Osteoblast (primary cell): Measurements from ENCODE around the gene RUNX3. TPM values are rescaled to one million over a fixed set of nuclear protein-coding genes. Genes with fewer than 3 reads are reported as not detected.

Experiments used
- DNase-seq: peaks from one replicate; pipeline ENCODE4 v3.0.0; 2011; ENCODE audit warnings: low spot score, mixed read lengths; ENCODE audit not compliant: insufficient read length; ENCODE audit errors: missing footprints
- H2AFZ ChIP-seq: 2 replicates; pipeline ENCODE4 v1.6.0; 2011; ENCODE audit warnings: mild to moderate bottlenecking, low read length
- H3K27ac ChIP-seq: 2 replicates; pipeline ENCODE4 v1.5.1; 2011; ENCODE audit warnings: mild to moderate bottlenecking, low read depth, low read length, moderate library complexity
- H3K27me3 ChIP-seq: 2 replicates; pipeline ENCODE4 v1.6.0; 2012; ENCODE audit warnings: mild to moderate bottlenecking, control low read depth, inconsistent platforms, low read length, moderate library complexity; ENCODE audit not compliant: insufficient read depth
- H3K36me3 ChIP-seq: 2 replicates; pipeline ENCODE4 v1.5.1; 2011; ENCODE audit warnings: mild to moderate bottlenecking, low read length, control low read depth, moderate library complexity; ENCODE audit not compliant: insufficient read depth
- H3K4me1 ChIP-seq: 2 replicates; pipeline ENCODE4 v1.5.1; 2011; ENCODE audit warnings: mild to moderate bottlenecking, low read length, control low read depth, moderate library complexity; ENCODE audit not compliant: insufficient read depth
- H3K4me2 ChIP-seq: 2 replicates; pipeline ENCODE4 v1.6.0; 2011; ENCODE audit warnings: mild to moderate bottlenecking, low read length; ENCODE audit not compliant: insufficient read depth
- H3K4me3 ChIP-seq: fragments of 200-600 bp; sonication (generic); 3 replicates; pipeline ENCODE4 v1.5.1; 2012; ENCODE audit warnings: mild to moderate bottlenecking, low read length, inconsistent platforms; ENCODE audit not compliant: insufficient read depth
- H3K79me2 ChIP-seq: 2 replicates; pipeline ENCODE4 v1.6.0; 2012; ENCODE audit warnings: mild to moderate bottlenecking, low read length, control low read depth, inconsistent platforms; ENCODE audit not compliant: insufficient read depth
- H3K9me3 ChIP-seq: 2 replicates; pipeline ENCODE4 v1.5.1; 2011; ENCODE audit warnings: low read depth, low read length, control low read depth
- H4K20me1 ChIP-seq: 2 replicates; pipeline ENCODE4 v1.6.0; 2012; ENCODE audit warnings: mild to moderate bottlenecking, low read length, control low read depth; ENCODE audit not compliant: insufficient read depth
- total RNA-seq: library from RNA; depleted of rRNA; stranded (reverse); fragments of >200 nt; gene quantifications from 2 replicates; pipeline ENCODE4 v1.2.3, GENCODE V29; 2012
- TF ChIP-seq, protein P1 (sequence below): IDR thresholded peaks from 2 replicates; pipeline ENCODE4 v1.5.1; 2011; ENCODE audit warnings: mild to moderate bottlenecking, low read depth, low read length, moderate library complexity; ENCODE audit errors: extremely low read depth

RUNX3 gene
- total RNA-seq, 1 donor = 3.6 TPM

DNA sequence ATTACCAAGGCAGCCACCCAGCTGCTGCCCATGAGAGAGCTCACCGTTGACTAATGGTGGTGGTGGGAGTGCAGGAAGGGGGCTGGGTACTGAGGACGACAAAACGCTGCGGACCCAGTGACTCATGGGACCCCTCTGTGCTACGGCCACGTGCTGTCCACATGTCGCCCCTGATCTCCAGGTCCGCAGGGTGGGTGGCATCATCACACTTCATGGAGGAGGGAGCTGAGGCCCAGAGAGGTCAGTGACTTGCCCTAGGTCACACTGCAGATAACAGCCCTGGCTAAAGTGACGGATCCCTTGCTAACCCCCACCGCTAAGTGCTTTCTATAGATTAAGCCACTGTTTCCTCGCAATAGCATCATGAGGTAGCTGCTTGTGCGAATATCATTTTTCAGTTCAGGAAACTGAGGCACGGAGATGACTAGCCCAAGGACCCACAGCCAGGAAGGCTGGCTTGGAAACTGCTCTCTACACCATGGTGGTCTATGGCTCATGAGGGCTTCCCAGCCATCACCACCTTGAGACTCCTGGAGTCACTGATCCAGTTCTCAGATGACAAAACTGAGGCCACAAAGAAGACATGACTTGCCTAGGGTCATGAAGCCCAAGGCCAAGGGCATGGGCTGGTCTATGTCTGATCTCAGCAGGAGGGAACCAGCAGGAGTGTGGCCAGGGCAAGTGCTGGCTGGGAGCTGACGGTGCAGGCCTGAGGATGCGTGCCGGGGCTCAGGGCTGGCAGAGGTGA, 12.6 kb downstream of the RUNX3 start:
- no peaks in the 10 kb centered on the region for H3K79me2 ChIP-seq
- TF ChIP-seq, protein P1, sequence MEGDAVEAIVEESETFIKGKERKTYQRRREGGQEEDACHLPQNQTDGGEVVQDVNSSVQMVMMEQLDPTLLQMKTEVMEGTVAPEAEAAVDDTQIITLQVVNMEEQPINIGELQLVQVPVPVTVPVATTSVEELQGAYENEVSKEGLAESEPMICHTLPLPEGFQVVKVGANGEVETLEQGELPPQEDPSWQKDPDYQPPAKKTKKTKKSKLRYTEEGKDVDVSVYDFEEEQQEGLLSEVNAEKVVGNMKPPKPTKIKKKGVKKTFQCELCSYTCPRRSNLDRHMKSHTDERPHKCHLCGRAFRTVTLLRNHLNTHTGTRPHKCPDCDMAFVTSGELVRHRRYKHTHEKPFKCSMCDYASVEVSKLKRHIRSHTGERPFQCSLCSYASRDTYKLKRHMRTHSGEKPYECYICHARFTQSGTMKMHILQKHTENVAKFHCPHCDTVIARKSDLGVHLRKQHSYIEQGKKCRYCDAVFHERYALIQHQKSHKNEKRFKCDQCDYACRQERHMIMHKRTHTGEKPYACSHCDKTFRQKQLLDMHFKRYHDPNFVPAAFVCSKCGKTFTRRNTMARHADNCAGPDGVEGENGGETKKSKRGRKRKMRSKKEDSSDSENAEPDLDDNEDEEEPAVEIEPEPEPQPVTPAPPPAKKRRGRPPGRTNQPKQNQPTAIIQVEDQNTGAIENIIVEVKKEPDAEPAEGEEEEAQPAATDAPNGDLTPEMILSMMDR = no peak
- no peaks in the 10 kb centered on the region for H4K20me1 ChIP-seq
- H2AFZ ChIP-seq = no peak overlapping the region
- H3K36me3 ChIP-seq = peaks cover 4% of the 10 kb centered on the region
- H3K27me3 ChIP-seq = no peaks in the 10 kb centered on the region
- H3K4me1 ChIP-seq = no peaks in the 10 kb centered on the region
- DNase-seq = no peak
- H3K9me3 ChIP-seq = no peaks in the 10 kb centered on the region
- H3K27ac ChIP-seq = no peak overlapping the region
- H3K4me2 ChIP-seq = no peak overlapping the region
- no peak overlapping the region for H3K4me3 ChIP-seq

DNA sequence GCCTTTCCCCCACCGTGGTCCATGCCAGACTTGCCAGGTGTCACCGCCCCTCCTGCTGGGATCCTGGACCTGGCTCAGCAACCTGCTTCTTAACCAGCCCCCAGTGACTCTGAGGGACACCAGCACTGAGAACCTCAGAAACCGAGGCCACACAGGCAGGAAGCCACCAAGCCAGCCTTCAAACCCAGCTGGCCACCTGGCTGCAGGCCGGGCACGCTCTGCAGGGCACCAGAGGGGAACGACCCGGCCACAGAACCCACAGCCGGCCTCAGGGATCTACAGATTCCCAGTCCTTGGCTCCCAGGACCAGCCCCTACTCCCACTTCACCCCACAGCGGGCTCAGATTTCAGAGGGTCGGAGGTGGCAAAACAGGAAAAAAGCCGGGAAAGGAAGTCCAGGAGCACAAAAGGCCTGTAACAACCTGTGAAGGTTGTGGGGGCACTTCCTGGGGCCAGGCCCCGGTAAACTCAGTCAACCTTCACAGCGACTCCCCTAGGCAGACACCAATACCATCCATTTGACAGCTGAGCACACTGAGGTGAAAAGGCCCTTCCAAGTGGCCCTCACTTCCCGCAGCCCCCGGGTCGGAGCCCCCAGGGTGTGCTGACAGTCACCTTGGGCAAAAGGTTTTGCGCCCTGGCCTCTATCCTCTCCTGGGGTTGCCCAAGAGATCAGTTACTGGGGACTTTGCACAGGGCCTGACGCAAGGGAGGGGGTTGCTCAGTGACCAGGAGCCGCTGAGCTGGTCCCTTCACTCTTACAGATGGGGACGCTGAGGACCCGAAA, 14.1 kb downstream of the RUNX3 start:
- TF ChIP-seq, protein P1 = no peak
- Histone ChIP-seq H2AFZ (no peak overlapping the region), H3K27ac (no peak overlapping the region), H3K4me2 (no peak overlapping the region), H3K4me3 (no peak overlapping the region), H3K36me3 (peaks cover 4% of the 10 kb centered on the region), H4K20me1 (no peaks in the 10 kb centered on the region), H3K79me2 (no peaks in the 10 kb centered on the region), H3K27me3 (no peaks in the 10 kb centered on the region), H3K4me1 (no peaks in the 10 kb centered on the region), H3K9me3 (no peaks in the 10 kb centered on the region)
- no peak for DNase-seq

DNA sequence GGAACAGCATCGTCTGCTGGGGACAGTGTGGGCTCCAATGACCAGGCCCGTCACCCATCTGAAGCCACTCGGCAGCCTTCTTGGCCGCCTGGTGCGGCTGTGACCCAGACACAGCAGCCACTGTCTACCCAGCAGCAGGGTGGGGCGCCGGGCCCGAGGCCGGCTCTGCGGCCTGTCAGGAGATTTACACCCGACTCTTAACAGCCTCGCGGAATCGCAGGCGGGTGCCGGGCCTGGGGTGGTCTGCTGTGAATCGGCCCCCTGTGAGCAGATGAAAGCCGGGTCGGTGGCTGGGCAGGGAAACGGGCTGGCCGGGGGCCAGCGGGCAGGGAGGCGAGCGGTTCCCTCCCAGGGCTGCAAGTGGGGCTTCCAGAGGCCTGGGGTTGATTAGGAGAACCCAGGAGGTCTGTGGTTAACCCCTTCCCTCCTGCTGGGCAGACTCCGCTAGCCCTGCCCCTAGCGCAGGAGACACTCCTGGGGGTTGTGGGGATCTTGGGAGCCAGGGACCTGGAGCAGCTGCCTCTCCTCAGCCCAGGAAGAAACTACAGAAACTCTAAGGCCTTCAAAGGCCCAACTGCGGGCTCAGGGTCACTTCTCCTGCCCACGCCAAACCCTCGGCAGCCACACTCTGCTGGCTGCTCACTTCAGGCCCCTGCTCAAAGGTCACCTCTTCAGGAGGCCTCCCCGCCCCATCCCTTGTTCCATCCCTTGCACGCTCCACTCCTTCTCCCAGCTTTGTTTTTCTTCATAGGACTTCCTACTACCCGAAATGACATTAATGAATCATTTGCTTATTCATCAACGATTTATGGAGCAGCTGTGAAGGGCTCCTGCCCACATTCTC, 15.6 kb downstream of the RUNX3 start:
- Histone ChIP-seq H3K36me3 (peaks cover 4% of the 10 kb centered on the region), H3K9me3 (no peaks in the 10 kb centered on the region), H3K4me1 (no peaks in the 10 kb centered on the region), H3K4me3 (no peak overlapping the region), H3K27me3 (no peaks in the 10 kb centered on the region), H2AFZ (no peak overlapping the region), H3K4me2 (no peak overlapping the region), H3K27ac (peak overlapping the region; percentile 37), H4K20me1 (no peaks in the 10 kb centered on the region), H3K79me2 (no peaks in the 10 kb centered on the region)
- TF ChIP-seq, protein P1 = no peak
- DNase-seq = peak; percentile 97
